SK-N-MC (cell line): Measurements from ENCODE around the gene CARD11.

Source experiments
- EZH2 ChIP-seq: fragments of 200-600 bp; sonication (generic); IDR thresholded peaks from one replicate; pipeline ENCODE4 v1.6.1; 2017; ENCODE audit warnings: antibody characterized with exemption
- POLR2AphosphoS5 ChIP-seq: IDR thresholded peaks from 2 replicates; pipeline ENCODE4 v1.6.1; 2012; ENCODE audit warnings: mild to moderate bottlenecking, low read depth, low read length, borderline replicate concordance

DNA sequence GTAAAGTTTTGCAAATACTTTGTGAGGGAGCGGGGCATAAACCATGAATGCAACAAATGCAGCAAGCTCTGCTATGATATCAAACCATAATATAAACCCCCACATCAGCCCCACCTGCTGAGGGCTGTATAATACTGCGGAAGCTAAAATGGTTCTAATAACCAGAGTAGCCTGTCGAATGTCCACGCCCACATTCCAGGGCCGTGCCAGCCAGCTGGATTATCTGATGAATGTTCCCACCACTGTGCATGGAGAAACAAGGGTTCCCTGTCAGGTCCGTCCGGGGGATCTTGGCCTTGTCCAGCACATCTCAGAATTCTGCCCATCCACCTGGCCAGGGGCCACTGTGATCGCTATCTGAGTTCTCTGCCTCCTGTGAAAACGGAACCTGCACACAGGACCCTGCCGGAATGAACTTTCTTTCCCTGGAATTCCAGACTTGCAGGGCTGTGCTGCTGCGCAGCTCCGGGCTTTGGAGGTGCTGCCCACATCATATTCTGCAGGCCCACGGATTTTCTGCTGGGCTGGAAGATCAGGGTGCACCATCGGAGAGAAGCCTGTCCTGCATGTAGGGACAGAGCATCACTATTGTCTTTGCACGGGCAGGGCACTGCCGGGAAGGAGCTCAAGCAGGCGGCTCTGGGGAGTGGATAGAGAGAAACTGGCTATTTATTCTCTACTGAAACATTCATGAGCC is 122.6 kb downstream of the CARD11 start:
- no peak for TF ChIP-seq EZH2
- TF ChIP-seq POLR2AphosphoS5: no peak
